H1 (cell line): Measurements from ENCODE around the gene TEX264. TPM values are rescaled to one million over a fixed set of nuclear protein-coding genes. Genes with fewer than 3 reads are reported as not detected.

Source experiments
- CTCF ChIA-PET: fragments of 300-600 bp; sonication (Branson Sonifier 250); formaldehyde crosslinking; loops from one replicate; lab custom pipeline; 2021; ENCODE audit not compliant: partially characterized antibody; lab: Charles Lee
- POLR2A ChIA-PET: fragments of 300-600 bp; sonication (Branson Sonifier 250); formaldehyde crosslinking; loops from one replicate; lab custom pipeline; 2021; ENCODE audit warnings: inconsistent platforms; ENCODE audit not compliant: partially characterized antibody; lab: Charles Lee
- DNase-seq, 2 experiments: peaks; one replicate each; pipeline versions ENCODE4 v3.0.0 to v3.0.0-alpha.2; 2010 to 2022; ENCODE audit warnings: low spot score in 2 of 2, low read depth in 1 of 2, mixed read lengths in 1 of 2
- FAIRE-seq: peaks from 2 replicates; lab custom pipeline; 2011; peaks lifted over from hg19 to GRCh38; lab: Jason Lieb, UNC
- H2AFZ ChIP-seq: 2 replicates; pipeline ENCODE4 v1.8.1; 2012; ENCODE audit warnings: low read length, inconsistent platforms
- H2AK5ac ChIP-seq: 2 replicates; pipeline ENCODE4 v1.6.1; 2013; ENCODE audit warnings: low read depth, low read length
- H2BK120ac ChIP-seq: replicated peaks from 2 replicates; pipeline ENCODE3; 2013; ENCODE audit warnings: low read depth, low read length, inconsistent platforms
- H2BK12ac ChIP-seq: 2 replicates; pipeline ENCODE4 v1.6.1; 2013; ENCODE audit warnings: low read depth, low read length
- H2BK15ac ChIP-seq: 2 replicates; pipeline ENCODE4 v1.6.1; 2013; ENCODE audit warnings: low read length
- H2BK20ac ChIP-seq: 2 replicates; pipeline ENCODE4 v1.6.1; 2013; ENCODE audit warnings: low read length
- H2BK5ac ChIP-seq: 2 replicates; pipeline ENCODE4 v1.6.1; 2013; ENCODE audit warnings: low read depth, low read length
- H3K14ac ChIP-seq: 2 replicates; pipeline ENCODE4 v1.6.1; 2013; ENCODE audit warnings: inconsistent platforms; ENCODE audit not compliant: insufficient read length
- H3K18ac ChIP-seq: 2 replicates; pipeline ENCODE4 v1.6.1; 2013; ENCODE audit warnings: low read length; ENCODE audit errors: extremely low read depth
- H3K23ac ChIP-seq: 2 replicates; pipeline ENCODE4 v1.6.1; 2013; ENCODE audit warnings: inconsistent platforms; ENCODE audit not compliant: insufficient read length
- H3K23me2 ChIP-seq: 2 replicates; pipeline ENCODE4 v1.6.1; 2013; ENCODE audit warnings: low read depth, low read length
- H3K27ac ChIP-seq: 2 replicates; pipeline ENCODE4 v1.6.1; 2011; ENCODE audit warnings: low read depth, low read length, inconsistent platforms
- H3K27me3 ChIP-seq, 4 experiments: replicated peaks in 1 of 4; 1 replicate in 1 of 4; 2 replicates in 3 of 4; pipeline versions ENCODE4 v1.6.1 to v1.8.1; 2011 to 2013; ENCODE audit warnings: low read length in 3 of 4, mild to moderate bottlenecking in 3 of 4, inconsistent platforms in 2 of 4, mixed read lengths in 2 of 4, moderate library complexity in 1 of 4; ENCODE audit not compliant: control insufficient read depth in 3 of 4, insufficient read depth in 3 of 4; ENCODE audit errors: extremely low read depth in 1 of 4
- H3K36me3 ChIP-seq, 4 experiments: 2 replicates each; pipeline versions ENCODE4 v1.6.1 to v1.8.1; 2011 to 2013; ENCODE audit warnings: mild to moderate bottlenecking in 4 of 4, low read length in 3 of 4, moderate library complexity in 2 of 4, control low read depth in 1 of 4, inconsistent platforms in 1 of 4; ENCODE audit not compliant: insufficient read depth in 4 of 4, control insufficient read depth in 2 of 4
- H3K4ac ChIP-seq: replicated peaks from 2 replicates; pipeline ENCODE3; 2013; ENCODE audit warnings: low read length, low read depth, mixed read lengths, inconsistent platforms; ENCODE audit not compliant: insufficient read length
- H3K4me1 ChIP-seq, 4 experiments: replicated peaks in 1 of 4; 1 replicate in 1 of 4; 2 replicates in 3 of 4; pipeline versions ENCODE4 v1.6.1 to v1.8.1; 2011 to 2013; ENCODE audit warnings: low read length in 3 of 4, inconsistent platforms in 2 of 4, mixed read lengths in 1 of 4; ENCODE audit not compliant: insufficient read depth in 4 of 4, control insufficient read depth in 3 of 4
- H3K4me2 ChIP-seq, 2 experiments: 2 replicates each; pipeline versions ENCODE4 v1.6.1 to v1.8.1; 2011 to 2013; ENCODE audit warnings: low read depth in 2 of 2, low read length in 2 of 2, control low read depth in 1 of 2, inconsistent platforms in 1 of 2, mild to moderate bottlenecking in 1 of 2; ENCODE audit not compliant: insufficient read depth in 1 of 2
- H3K4me3 ChIP-seq, 4 experiments: fragments of 200-600, 300-600 bp in 1 of 4; sonication (generic), shearing (Covaris generic), sonication (Bioruptor Twin) in 1 of 4; 2 replicates each; pipeline versions ENCODE4 v1.5.1 to v1.8.1; 2011 to 2016; ENCODE audit warnings: low read length in 4 of 4, low read depth in 3 of 4, control low read depth in 2 of 4, inconsistent platforms in 2 of 4, mild to moderate bottlenecking in 2 of 4, mixed read lengths in 1 of 4, moderate library complexity in 1 of 4; ENCODE audit not compliant: insufficient read depth in 2 of 4; ENCODE audit errors: extremely low read depth in 1 of 4
- H3K56ac ChIP-seq: replicated peaks from 2 replicates; pipeline ENCODE3; 2013; ENCODE audit warnings: low read depth, mild to moderate bottlenecking, mixed read lengths, low read length, inconsistent platforms; ENCODE audit not compliant: insufficient read length
- H3K79me1 ChIP-seq: 2 replicates; pipeline ENCODE4 v1.6.1; 2013; ENCODE audit warnings: low read depth, low read length, control low read depth
- H3K79me2 ChIP-seq, 2 experiments: 2 replicates each; pipeline versions ENCODE4 v1.6.1 to v1.8.1; 2012 to 2013; ENCODE audit warnings: low read length in 2 of 2, mild to moderate bottlenecking in 2 of 2, inconsistent platforms in 1 of 2; ENCODE audit not compliant: insufficient read depth in 2 of 2, control insufficient read depth in 1 of 2
- H3K9ac ChIP-seq, 4 experiments: replicated peaks in 1 of 4; 1 replicate in 1 of 4; 2 replicates in 3 of 4; pipeline versions ENCODE4 v1.6.1 to v1.8.1; 2011 to 2013; ENCODE audit warnings: low read depth in 3 of 4, low read length in 3 of 4, control low read depth in 2 of 4, mild to moderate bottlenecking in 2 of 4, moderate library complexity in 2 of 4, inconsistent platforms in 1 of 4; ENCODE audit errors: extremely low read depth in 1 of 4
- H3K9me3 ChIP-seq, 2 experiments: 2 replicates each; pipeline versions ENCODE4 v1.6.1 to v1.8.1; 2012 to 2013; ENCODE audit warnings: mild to moderate bottlenecking in 2 of 2, moderate library complexity in 2 of 2, control low read depth in 1 of 2, inconsistent platforms in 1 of 2, low read depth in 1 of 2, low read length in 1 of 2, mixed read lengths in 1 of 2; ENCODE audit not compliant: insufficient read depth in 2 of 2
- H4K20me1 ChIP-seq, 2 experiments: replicated peaks in 1 of 2; 2 replicates each; pipeline versions ENCODE3 to v1.8.1; 2011 to 2013; ENCODE audit warnings: inconsistent platforms in 2 of 2, low read length in 2 of 2, mild to moderate bottlenecking in 1 of 2; ENCODE audit not compliant: insufficient read depth in 2 of 2, control insufficient read depth in 1 of 2
- H4K5ac ChIP-seq: 2 replicates; pipeline ENCODE4 v1.6.1; 2013; ENCODE audit warnings: low read length, low read depth, mixed read lengths, inconsistent platforms; ENCODE audit not compliant: insufficient read length
- H4K8ac ChIP-seq: 2 replicates; pipeline ENCODE4 v1.8.0; 2013; ENCODE audit warnings: mild to moderate bottlenecking, moderate library complexity, low read length, inconsistent platforms; ENCODE audit not compliant: insufficient read depth; ENCODE audit errors: extremely low read depth
- H4K91ac ChIP-seq: replicated peaks from 2 replicates; pipeline ENCODE3; 2013; ENCODE audit warnings: low read length, mixed read lengths, inconsistent platforms; ENCODE audit not compliant: insufficient read length
- CBX5 ChIP-seq: fragments of 300-800, 300-1000 bp; sonication (generic); IDR thresholded peaks from 2 replicates; pipeline ENCODE4 v1.7.1; 2016; ENCODE audit warnings: antibody characterized with exemption, low read length, low read depth
- CEBPB ChIP-seq: IDR thresholded peaks from 2 replicates; pipeline ENCODE4 v1.6.1; 2012; ENCODE audit warnings: low read depth, low read length
- EZH2 ChIP-seq: fragments of 200-600 bp; sonication (generic); IDR thresholded peaks from 2 replicates; pipeline ENCODE4 v1.7.1; 2012; ENCODE audit warnings: low read depth, mild to moderate bottlenecking, moderate library complexity, low read length, inconsistent platforms; ENCODE audit not compliant: severe bottlenecking
- KDM1A ChIP-seq: fragments of 200-600, 300-600 bp; sonication (generic); IDR thresholded peaks from 2 replicates; pipeline ENCODE4 v1.7.1; 2016; ENCODE audit warnings: mild to moderate bottlenecking, low read length, borderline replicate concordance
- NANOG ChIP-seq: IDR thresholded peaks from 2 replicates; pipeline ENCODE4 v1.6.1; 2011; ENCODE audit warnings: low read length, low read depth, mild to moderate bottlenecking, inconsistent platforms; ENCODE audit not compliant: insufficient read depth, poor library complexity, severe bottlenecking
- NRF1 ChIP-seq: IDR thresholded peaks from 2 replicates; pipeline ENCODE4 v1.6.1; 2011; ENCODE audit warnings: mild to moderate bottlenecking, low read depth, low read length, improper control_type of control experiment
- RNF2 ChIP-seq: fragments of 200-900, 300-1000 bp; sonication (generic); IDR thresholded peaks from 2 replicates; pipeline ENCODE4 v1.7.1; 2016; ENCODE audit warnings: borderline replicate concordance, low read depth, mild to moderate bottlenecking, antibody characterized with exemption, low read length; ENCODE audit not compliant: poor library complexity, severe bottlenecking; ENCODE audit errors: missing control alignments
- SIX5 ChIP-seq: IDR thresholded peaks from 2 replicates; pipeline ENCODE4 v1.6.1; 2011; ENCODE audit warnings: mild to moderate bottlenecking, low read depth, low read length
- SP1 ChIP-seq: IDR thresholded peaks from 2 replicates; pipeline ENCODE4 v1.6.1; 2011; ENCODE audit warnings: low read depth, low read length
- YY1 ChIP-seq: IDR thresholded peaks from 2 replicates; pipeline ENCODE4 v1.6.1; 2011; ENCODE audit warnings: low read depth, mild to moderate bottlenecking, low read length
- WGBS, 2 experiments: shearing (Covaris generic) in 1 of 2; methylation state at CpG; one replicate each; pipeline versions ENCODE4 v1.1.6 to v1.1.7; 2013 to 2015; ENCODE audit warnings: low lambda C conversion rate in 2 of 2, mixed read lengths in 2 of 2, inconsistent platforms in 1 of 2, low coverage in 1 of 2, missing lambda C conversion rate in 1 of 2; ENCODE audit not compliant: insufficient replicate concordance in 2 of 2, insufficient coverage in 1 of 2, insufficient read length in 1 of 2; ENCODE audit errors: extremely low coverage in 1 of 2, missing lambda C conversion rate in 1 of 2; 5-methylcytosine and 5-hydroxymethylcytosine counted together
- polyA plus RNA-seq, 7 experiments: library from polyadenylated mRNA; depleted of rRNA in 3 of 7; stranded (reverse) in 5 of 7; unstranded in 2 of 7; fragments of >200 nt in 5 of 7; fragments of 200-250 nt in 2 of 7; gene quantifications; 1 replicate in 5 of 7; 2 replicates in 1 of 7; 4 replicates in 1 of 7; pipeline versions ENCODE4 v1.2.1 to v1.2.3, GENCODE V29; 2011 to 2013; ENCODE audit warnings: missing spikeins in 2 of 7, mixed read lengths in 2 of 7
- total RNA-seq: library from RNA; stranded (reverse); fragmentation: NEBNext Ultra II Directional; extraction: Animal tissue kit (Norgen Biotek cat#: 25700); gene quantifications from 2 replicates; pipeline ENCODE4 v1.2.1, GENCODE V29; 2021
- TF ChIP-seq, protein P1 (sequence below), 3 experiments: IDR thresholded peaks; 1 replicate in 2 of 3; 2 replicates in 1 of 3; pipeline versions ENCODE4 v1.5.1 to v1.6.1; 2011; ENCODE audit warnings: low read length in 3 of 3, mild to moderate bottlenecking in 3 of 3, inconsistent platforms in 2 of 3, low read depth in 1 of 3, moderate library complexity in 1 of 3; ENCODE audit not compliant: insufficient read depth in 1 of 3; ENCODE audit errors: control extremely low read depth in 1 of 3

Gene TEX264
- total and polyA plus RNA-seq, 2 of the 8 experiments (the other 6 are each of a cell fraction or from before 2014, with no cell fraction given): 11.2 to 35.6 TPM

DNA sequence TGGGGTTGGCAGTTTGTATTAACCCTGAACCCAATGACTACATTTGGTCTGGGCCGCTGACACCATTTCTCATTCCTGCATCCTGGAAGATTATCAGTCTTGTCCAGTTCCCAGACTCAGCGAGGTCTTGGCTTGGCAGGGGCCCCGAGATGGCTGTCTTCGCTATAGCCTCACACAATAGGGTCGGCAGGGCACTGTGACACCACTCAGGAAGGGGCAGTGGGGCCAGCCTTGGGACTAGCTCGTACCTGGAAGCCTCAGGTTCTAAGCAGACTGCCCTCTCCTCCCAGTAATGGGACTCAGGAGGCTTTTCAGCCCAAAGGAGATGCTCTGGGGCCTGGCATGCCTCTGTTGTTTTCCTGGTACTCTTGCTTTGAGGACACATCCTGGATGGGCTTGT is 9.1 kb downstream of the TEX264 start:
- no peak overlapping the region for H2BK120ac ChIP-seq
- no peak overlapping the region for H4K8ac ChIP-seq
- H3K27me3 ChIP-seq: no peaks in the 10 kb centered on the region
- no peaks in the 10 kb centered on the region; the same call in 1 of the 2 replicates for H3K79me1 ChIP-seq
- no peak overlapping the region for H2BK20ac ChIP-seq
- no peak overlapping the region for H3K14ac ChIP-seq
- H3K9ac ChIP-seq: no peak overlapping the region
- no peaks in the 10 kb centered on the region for H3K9me3 ChIP-seq
- no peak overlapping the region for H4K5ac ChIP-seq
- H2BK5ac ChIP-seq: no peak overlapping the region
- H4K20me1 ChIP-seq: no peaks in the 10 kb centered on the region
- H2AFZ ChIP-seq: no peak overlapping the region
- no peak overlapping the region for H3K23ac ChIP-seq
- H3K27ac ChIP-seq: 0 out of 2 replicates have a peak overlapping the region, but pooled peaks have one; percentile 9
- ChIA-PET POLR2A (interaction anchor here (2.9 kb wide), 1 partner anchor 9 kb away, joined by 37 read pairs; the partner anchor contains the start of gene TEX264), CTCF (interaction anchor here (0.9 to 6.4 kb wide), 9 partner anchors 7 to 255 kb away, joined by 3 to 123 read pairs (median 37); partner anchors contain the start of genes DCAF1 and TEX264)
- H3K4ac ChIP-seq: no peak overlapping the region
- H3K4me2 ChIP-seq: no peak overlapping the region
- H3K4me1 ChIP-seq: peaks cover 0 to 9% (median 3%) of the 10 kb centered on the region in 4 experiments; a peak in 4 of 7 replicates
- no peak overlapping the region for H2BK12ac ChIP-seq
- FAIRE-seq (no peak), DNase-seq (no peak)
- H3K56ac ChIP-seq: no peak overlapping the region
- no peak overlapping the region for H3K18ac ChIP-seq
- 91% methylated on average over 6 of the region's 6 CpGs; no CpG with 5 or more reads in 1 of the 2 experiments for WGBS, 2 experiments
- H4K91ac ChIP-seq: no peak overlapping the region
- no peak overlapping the region for H2BK15ac ChIP-seq
- H3K36me3 ChIP-seq: no peaks in the 10 kb centered on the region
- no peaks in the 10 kb centered on the region for H3K23me2 ChIP-seq
- H3K4me3 ChIP-seq: no peak overlapping the region
- no peaks in the 10 kb centered on the region for H3K79me2 ChIP-seq
- H2AK5ac ChIP-seq: no peak overlapping the region
- TF ChIP-seq SIX5: no peak
- TF ChIP-seq CBX5: no peak
- TF ChIP-seq EZH2: no peak
- no peak for TF ChIP-seq RNF2
- TF ChIP-seq NRF1: no peak
- TF ChIP-seq, protein P1, sequence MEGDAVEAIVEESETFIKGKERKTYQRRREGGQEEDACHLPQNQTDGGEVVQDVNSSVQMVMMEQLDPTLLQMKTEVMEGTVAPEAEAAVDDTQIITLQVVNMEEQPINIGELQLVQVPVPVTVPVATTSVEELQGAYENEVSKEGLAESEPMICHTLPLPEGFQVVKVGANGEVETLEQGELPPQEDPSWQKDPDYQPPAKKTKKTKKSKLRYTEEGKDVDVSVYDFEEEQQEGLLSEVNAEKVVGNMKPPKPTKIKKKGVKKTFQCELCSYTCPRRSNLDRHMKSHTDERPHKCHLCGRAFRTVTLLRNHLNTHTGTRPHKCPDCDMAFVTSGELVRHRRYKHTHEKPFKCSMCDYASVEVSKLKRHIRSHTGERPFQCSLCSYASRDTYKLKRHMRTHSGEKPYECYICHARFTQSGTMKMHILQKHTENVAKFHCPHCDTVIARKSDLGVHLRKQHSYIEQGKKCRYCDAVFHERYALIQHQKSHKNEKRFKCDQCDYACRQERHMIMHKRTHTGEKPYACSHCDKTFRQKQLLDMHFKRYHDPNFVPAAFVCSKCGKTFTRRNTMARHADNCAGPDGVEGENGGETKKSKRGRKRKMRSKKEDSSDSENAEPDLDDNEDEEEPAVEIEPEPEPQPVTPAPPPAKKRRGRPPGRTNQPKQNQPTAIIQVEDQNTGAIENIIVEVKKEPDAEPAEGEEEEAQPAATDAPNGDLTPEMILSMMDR (IDR thresholded peaks at IDR 0.05; ENCODE audit: control extremely low read depth in 1 of 3, insufficient read depth in 1 of 3, low read depth in 1 of 3, low read length in 3 of 3): no peak
- TF ChIP-seq YY1: no peak
- TF ChIP-seq KDM1A: no peak
- no peak for TF ChIP-seq NANOG
- no peak for TF ChIP-seq SP1
- no peak for TF ChIP-seq CEBPB
